ENCODE data around the gene RPP40.

DNA sequence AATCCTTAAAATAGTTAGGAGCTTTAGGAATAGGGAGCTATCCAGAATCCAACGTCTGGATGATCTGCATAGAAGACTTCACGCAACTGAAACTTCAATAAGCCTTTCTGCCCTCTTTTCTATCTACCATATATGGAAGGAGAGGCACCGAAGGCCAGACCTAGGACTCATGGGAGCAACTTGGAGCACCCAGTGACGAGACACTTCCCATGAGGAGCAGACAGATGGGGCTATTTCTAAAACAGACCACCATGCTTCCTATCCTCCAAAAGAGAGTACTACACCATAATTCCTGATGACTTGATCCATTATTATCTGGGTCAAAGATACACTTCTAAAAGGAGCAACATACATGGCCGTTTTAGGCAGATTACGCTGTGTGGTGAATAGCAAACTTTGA lies 6.0 kb downstream of the RPP40 start:
- TF ChIP-seq PYGO2 (tag; IDR thresholded peaks at IDR 0.05) = no peak
- TF ChIP-seq ZSCAN32 (CRISPR knock-in tag; IDR thresholded peaks at IDR 0.05) = no peak
- TF ChIP-seq CREB1 (IDR thresholded peaks at IDR 0.05) = no peak
- TF ChIP-seq CREB1 (CRISPR knock-in tag; IDR thresholded peaks at IDR 0.05) = no peak
- TF ChIP-seq ARID3A (IDR thresholded peaks at IDR 0.05; ENCODE audit: borderline replicate concordance, low read depth, low read length) = no peak
- no peak for TF ChIP-seq ZBTB7A (IDR thresholded peaks at IDR 0.05; ENCODE audit: borderline replicate concordance, control insufficient read depth, low read depth, low read length)
- no peak for TF ChIP-seq BCLAF1 (IDR thresholded peaks at IDR 0.05; ENCODE audit: borderline replicate concordance in 1 of 2, control insufficient read depth in 1 of 2, low read depth in 2 of 2, low read length in 1 of 2)
- TF ChIP-seq ELF1 (tag; IDR thresholded peaks at IDR 0.05) = no peak
- no peak for TF ChIP-seq FOXJ3 (CRISPR knock-in tag; IDR thresholded peaks at IDR 0.05)
- no peak for TF ChIP-seq ZNF766 (CRISPR knock-in tag; conservative IDR thresholded peaks at IDR 0.05)
- TF ChIP-seq ZNF79 (CRISPR knock-in tag; IDR thresholded peaks at IDR 0.05; ENCODE audit: low read depth) = no peak

Data from K562 (cell line).